Erythroblast (primary cell): ENCODE data around the gene ZCCHC2.

Source experiments
- GATA1 ChIP-seq: IDR thresholded peaks from 2 replicates; pipeline ENCODE4 v1.6.1; 2011; ENCODE audit warnings: low read depth, mild to moderate bottlenecking, control low read depth, low read length, moderate library complexity
- POLR2A ChIP-seq: IDR thresholded peaks from 2 replicates; pipeline ENCODE4 v1.6.1; 2011; ENCODE audit warnings: mild to moderate bottlenecking, low read length

GRCh38 chr18:62523631-62524439, 1.0 kb downstream of the ZCCHC2 start:
- TF ChIP-seq POLR2A: no peak
- TF ChIP-seq GATA1: no peak
